HG03520 (cell line): Measurements from ENCODE around the gene VPS25.

Experiments
- ATAC-seq: cut with Tn5 transposase; IDR thresholded peaks from one replicate; pipeline ENCODE4 v1.9.1; 2021; ENCODE audit warnings: mild to moderate bottlenecking, moderate library complexity; ENCODE audit not compliant: unreplicated experiment

VPS25 gene

DNA sequence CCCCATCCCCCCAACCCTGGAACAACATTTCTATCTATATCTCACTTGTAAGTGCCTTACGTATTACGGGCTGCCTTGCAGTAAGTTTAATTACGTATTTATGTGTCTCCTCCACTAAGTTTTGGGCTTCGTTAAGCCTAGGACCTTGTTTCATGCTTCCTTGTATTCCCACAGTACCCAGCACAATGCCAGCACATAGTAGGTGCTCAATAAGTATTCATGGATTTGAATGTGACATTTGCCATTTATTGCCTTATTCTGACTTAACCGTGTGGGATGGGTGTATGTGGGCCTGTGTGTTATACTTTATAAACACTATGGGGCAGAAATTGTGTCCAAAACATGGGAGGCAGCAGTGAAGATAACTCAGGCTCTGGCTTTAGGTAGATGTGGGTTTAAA, 19.3 kb downstream of the VPS25 start:
- no peak for ATAC-seq

DNA sequence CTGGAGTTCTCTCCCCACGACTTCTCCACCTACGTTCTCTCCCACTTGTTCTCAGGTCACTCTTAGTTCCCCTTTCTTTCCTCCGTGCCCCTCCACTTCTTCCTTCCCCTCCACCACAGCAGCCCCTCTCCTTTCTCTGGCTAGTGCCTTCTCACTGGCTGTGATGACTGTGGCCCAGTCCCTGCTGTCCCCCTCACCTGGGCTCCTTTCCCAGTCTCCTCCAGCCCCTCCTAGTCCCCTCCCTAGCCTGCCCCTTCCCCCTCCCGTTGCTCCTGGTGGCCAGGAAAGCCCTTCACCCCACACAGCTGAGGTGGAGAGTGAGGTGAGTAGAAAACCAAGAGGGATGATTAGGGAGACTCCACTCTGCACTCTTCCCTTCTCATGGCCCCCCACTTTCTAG, 21.8 kb downstream of the VPS25 start:
- no peak for ATAC-seq

DNA sequence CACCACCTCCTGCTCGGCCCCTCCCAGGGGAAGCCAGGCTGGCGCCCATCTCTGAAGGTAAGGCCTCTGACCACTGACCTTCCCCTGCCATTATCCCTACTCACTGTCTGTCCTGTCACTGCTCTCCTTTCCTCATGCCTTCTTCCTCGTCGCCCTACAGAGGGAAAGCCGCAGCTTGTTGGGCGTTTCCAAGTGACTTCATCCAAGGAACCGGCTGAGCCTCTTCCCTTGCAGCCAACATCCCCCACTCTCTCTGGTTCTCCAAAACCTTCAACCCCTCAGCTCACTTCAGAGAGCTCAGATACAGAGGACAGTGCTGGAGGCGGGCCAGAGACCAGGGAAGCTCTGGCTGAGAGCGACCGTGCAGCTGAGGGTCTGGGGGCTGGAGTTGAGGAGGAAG, 22.2 kb downstream of the VPS25 start:
- no peak for ATAC-seq

DNA sequence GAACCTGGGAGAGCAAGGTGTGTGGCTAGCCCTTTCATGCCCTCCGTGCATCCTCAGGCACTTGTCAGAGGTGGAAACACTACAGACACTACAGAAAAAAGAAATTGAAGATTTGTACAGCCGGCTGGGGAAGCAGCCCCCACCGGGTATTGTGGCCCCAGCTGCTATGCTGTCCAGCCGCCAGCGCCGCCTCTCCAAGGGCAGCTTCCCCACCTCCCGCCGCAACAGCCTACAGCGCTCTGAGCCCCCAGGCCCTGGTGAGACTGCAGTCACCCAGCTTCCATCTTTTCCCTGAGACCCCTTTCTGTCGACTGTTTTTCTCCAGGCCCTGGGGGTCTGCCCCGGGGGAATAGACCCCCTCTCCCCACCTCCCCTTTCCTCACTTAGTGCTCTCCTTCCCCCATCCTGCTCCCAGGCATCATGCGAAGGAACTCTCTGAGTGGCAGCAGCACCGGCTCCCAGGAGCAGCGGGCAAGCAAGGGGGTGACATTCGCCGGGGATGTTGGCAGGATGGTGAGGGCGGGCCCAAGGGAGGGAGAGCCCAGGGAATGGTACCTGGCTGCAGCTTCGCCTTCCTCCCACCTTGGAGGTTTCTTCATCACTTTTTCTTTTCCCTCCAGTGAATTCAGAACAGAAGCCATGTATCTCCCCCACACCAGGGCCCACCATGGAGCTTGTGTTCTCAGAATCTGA, 23.0 kb downstream of the VPS25 start:
- ATAC-seq: no peak

GRCh38 chr17:42797067-42798007, 24.1 kb downstream of the VPS25 start:
- no peak for ATAC-seq

DNA sequence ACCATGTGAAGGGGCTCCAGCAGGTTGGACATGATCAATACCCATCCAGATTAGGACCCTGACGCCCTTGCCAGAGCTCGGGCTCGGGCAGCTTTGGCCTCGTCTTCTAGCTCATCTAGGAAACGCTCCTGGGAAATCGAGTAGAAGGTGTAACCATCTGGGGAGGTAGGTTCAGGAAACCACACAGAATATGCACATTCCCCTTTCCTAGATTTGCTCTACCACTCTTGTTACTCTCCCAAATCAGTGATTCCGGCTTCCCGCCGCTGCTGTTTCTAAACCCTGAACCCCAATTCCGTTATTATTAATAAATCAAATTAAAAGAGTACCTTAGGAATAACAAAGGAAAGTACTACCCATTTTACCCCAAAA, 24.7 kb downstream of the VPS25 start:
- no peak for ATAC-seq

DNA sequence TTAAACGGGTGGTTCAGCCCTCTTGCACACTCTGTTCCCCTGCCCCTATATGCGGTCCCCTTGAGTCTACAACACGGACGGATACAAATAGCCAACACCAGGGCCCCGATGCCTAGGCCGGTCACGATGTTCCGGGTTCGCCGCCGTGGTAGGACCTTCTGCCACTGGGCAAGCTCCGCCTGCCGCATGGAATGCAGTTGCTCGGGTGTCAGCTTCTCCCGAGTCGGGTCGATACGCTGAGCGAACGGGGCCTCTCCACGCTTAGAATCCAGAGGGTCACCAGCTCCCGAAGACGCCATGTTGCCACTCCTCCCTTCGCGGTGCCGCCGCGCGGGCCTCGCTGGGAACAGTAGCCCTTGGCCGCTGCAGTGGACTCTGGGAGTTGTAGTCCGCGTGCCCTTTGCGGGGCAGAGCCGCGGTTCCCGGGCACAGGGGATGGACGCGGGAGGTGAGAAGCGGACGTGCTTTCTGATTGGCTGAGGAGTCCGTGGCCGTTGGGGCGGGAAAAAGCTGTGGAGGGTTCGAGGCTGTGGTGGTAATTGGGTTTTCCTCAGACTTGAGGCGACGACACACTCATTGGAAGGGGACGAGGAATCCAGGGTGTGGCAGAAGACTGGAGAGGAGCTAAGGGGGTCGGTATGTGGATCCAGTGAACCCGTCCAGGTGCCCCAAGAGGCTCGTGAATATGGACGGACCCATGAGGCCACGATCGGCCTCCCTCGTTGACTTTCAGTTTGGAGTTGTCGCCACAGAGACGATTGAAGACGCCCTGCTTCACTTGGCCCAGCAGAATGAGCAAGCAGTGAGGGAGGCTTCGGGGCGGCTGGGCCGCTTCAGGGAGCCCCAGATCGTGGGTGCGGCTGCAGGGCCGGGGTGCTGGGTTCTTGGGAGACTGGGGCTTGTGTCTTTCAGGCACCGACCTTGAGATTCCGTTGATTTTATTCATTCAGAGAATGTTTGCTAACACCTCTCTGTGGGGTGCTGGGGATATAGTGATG, 25.4 kb downstream of the VPS25 start, which contains the start of the genes CNTD1 and COA3:
Gene CNTD1 (plus strand): TSS at position 479 of the 998 bp plus-strand sequence. CDS start 207 bp downstream, at position 686.
Gene COA3 (minus strand): TSS at position 322 of the 998 bp plus-strand sequence. CDS start 23 bp downstream, at position 299.
- ATAC-seq: no peak

DNA sequence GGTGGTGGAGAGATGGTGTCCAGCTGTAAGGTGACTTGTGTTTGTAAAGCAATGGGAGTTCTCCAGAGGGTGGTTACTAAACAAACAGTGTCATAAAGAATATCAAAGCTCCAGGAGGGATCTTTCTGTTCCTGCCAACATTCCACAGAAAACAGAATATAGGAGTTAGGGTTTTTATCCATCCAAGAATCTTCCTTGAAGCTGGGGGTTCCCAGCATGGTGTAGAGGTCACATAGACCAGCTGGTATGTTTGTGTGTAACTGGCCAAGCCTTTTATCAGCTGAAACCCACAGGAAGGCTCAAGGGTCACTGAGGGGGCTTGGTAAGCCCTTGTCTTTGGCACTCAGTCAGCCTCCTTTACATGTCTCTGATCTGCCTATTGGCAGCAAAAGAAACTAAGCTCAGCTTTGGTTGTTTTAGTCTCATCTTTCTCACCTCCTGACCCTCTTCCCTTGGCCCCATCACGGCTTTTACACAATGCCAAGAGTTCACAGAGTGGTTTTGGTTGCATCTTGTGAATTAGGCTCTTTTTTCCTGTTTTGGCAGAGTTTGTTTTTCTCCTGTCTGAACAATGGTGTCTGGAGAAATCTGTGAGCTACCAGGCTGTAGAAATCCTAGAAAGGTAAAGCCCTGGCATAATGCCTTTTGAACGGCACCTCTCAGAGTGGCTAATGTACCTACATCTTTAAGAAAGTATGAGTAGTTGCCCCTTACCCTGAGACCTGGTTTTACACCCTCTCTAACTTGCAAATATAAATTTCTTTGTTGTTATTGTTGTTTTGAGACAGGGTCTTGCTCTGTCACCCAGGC, 30.0 kb downstream of the VPS25 start:
- ATAC-seq: no peak

DNA sequence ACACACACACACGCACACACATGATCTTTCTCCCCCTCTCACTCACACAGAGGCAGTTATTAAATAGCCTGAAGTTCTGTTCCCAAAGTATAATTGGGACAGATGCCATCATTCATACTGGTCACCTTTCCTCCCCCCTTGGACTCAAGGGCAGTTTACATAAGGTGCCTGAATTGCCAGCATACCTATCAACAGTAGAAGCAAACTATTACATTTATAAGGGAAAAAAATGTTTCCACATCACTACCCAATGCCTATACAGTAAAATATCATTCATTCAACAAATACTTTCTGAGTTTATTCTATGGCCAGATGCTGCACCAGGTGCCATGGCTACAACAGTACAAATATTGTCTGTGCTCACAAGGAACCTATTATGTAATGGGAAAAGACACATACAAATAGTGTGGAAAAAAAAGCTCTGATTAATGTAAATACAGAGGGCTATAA, 31.7 kb downstream of the VPS25 start:
- ATAC-seq: no peak

GRCh38 chr17:42806249-42806648, 33.0 kb downstream of the VPS25 start:
- ATAC-seq: no peak

GRCh38 chr17:42809250-42809649, 36.0 kb downstream of the VPS25 start:
- ATAC-seq: no peak

GRCh38 chr17:42814633-42815399, 41.6 kb downstream of the VPS25 start:
- ATAC-seq: no peak

DNA sequence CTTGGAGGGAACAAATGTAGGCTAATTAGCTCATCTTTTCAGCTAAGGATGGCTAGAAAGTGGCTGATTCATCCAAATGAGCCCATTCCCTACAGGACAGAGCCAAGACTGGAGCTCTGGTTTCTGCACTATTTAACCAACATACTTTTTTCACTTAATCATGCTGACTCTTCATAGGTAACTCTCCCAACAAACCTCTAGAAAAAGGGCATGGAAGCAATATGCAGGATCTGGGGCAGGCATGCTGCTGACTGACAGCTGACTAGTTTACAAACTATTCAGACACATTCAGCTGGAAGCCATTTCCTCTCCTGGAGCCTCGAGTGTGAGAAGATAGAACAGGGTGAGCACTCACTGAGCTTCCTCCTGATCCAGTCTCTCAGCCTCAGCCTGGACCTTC, 44.6 kb downstream of the VPS25 start:
- ATAC-seq: no peak

DNA sequence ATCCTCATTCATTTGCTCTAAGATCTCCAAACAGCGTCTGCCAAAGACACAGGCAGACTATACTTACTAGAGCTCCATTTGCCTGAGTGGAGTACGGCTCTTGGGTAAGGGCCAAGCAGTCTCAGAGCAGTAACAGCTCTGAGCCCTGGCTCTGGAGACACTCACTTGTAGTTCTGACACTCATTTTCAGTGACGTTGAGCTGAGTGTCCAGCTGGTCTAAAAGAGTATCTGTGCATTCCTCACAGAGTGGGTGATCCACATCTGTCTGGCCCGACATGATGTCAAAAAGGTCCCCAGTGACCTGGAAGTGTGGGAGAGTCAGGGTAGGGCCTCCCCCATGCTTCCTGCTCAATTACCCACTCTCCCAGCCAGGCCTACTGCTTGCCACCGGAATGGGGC, 45.1 kb downstream of the VPS25 start:
- no peak for ATAC-seq

DNA sequence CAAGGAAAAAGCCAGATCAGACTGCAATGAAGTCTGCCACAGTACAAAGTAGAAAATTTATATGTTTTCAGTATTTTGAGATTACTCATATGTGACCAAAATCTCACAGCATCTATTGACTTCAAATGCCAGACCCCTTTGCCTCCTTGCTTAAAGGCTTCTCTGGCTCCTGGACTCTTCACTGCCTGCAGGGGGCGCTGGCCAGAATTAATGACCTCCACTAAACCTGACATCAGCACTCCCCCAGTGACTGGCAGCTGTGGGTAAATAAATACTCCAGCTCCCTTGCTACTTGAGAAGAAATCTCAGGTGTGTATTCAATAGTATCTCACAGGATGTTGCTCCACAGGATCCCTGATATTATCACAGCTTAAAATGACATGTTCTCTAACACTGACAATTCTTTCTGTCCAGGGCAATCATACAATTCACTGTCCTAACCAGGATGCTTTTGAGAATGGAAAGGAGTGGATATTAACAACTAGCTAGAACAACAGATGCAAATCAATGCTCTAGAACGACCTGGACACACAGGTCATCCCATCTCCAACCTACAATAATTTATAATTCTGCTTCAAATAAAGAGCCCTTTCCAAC, 46.8 kb downstream of the VPS25 start:
- ATAC-seq: no peak

DNA sequence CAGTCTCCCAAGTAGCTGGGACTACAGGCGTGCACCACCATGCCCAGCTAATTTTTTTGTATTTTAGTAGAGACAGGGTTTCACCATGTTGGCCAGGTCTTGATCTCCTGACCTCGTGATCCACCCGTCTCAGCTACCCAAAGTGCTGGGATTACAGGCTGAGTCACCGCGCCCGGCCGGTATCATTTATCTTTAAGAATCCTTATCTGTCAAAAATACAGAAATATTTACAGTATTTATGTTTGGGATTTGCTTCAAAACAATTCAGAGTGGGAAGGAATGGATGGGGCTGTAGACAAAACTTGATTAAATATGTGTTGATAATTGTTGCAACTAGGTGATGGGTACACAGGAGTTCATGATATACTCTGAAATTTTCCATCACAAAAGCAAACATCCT, 47.9 kb downstream of the VPS25 start:
- ATAC-seq: no peak

GRCh38 chr17:42827472-42827871, 54.2 kb downstream of the VPS25 start:
- no peak for ATAC-seq
